NB4 (cell line): ENCODE measurements around the gene KDM6A.
"Not testable (repeated sequence)": the region's sequence is repeated elsewhere in the genome, so short reads cannot be mapped to it uniquely, and the experiment has no call there.

Experiments used
- CTCF ChIP-seq: IDR thresholded peaks from one replicate; pipeline ENCODE4 v1.5.1; 2012; ENCODE audit warnings: low read depth, low read length
- MAX ChIP-seq: IDR thresholded peaks from 2 replicates; pipeline ENCODE4 v1.6.1; 2011; ENCODE audit warnings: low read depth, low read length
- MYC ChIP-seq: IDR thresholded peaks from 2 replicates; pipeline ENCODE4 v1.6.1; 2011; ENCODE audit warnings: low read depth, low read length
- POLR2A ChIP-seq: IDR thresholded peaks from 2 replicates; pipeline ENCODE4 v1.6.1; 2011; ENCODE audit warnings: mild to moderate bottlenecking; ENCODE audit not compliant: insufficient read length; ENCODE audit errors: extremely low read depth

GRCh38 chrX:44950471-44951366 is 77.7 kb downstream of the KDM6A start:
- not testable (repeated sequence) for TF ChIP-seq CTCF, MAX, POLR2A, MYC
